K562 (cell line): ENCODE data around the gene HAUS1.

Experiments used
- ATF1 ChIP-seq, 2 experiments: fragments of 450-650 bp in 1 of 2; IDR thresholded peaks; 2 replicates each; pipeline ENCODE4 v1.6.1; 2016; ENCODE audit warnings: missing compliant biosample characterization in 1 of 2, missing genetic modification characterization in 1 of 2
- NR2C2 ChIP-seq, 2 experiments: fragments of 200-800 bp in 1 of 2; sonication (Bioruptor generic) in 1 of 2; sonication (generic) in 1 of 2; formaldehyde crosslinking in 1 of 2; IDR thresholded peaks; 2 replicates each; pipeline versions ENCODE4 v1.6.1 to v1.8.0; 2016 to 2022; ENCODE audit warnings: mild to moderate bottlenecking in 1 of 2, missing compliant biosample characterization in 1 of 2, missing genetic modification characterization in 1 of 2, missing genetic modification reagents in 1 of 2
- POLR2AphosphoS2 ChIP-seq: IDR thresholded peaks from 2 replicates; pipeline ENCODE4 v1.6.1; 2012; ENCODE audit warnings: low read length, improper control_type of control experiment
- SMAD3 ChIP-seq: fragments of 450-650 bp; formaldehyde crosslinking; conservative IDR thresholded peaks from 2 replicates; pipeline ENCODE4 v1.4.0; 2020; ENCODE audit warnings: mild to moderate bottlenecking
- ZNF121 ChIP-seq: sonication (generic); formaldehyde crosslinking; conservative IDR thresholded peaks from 2 replicates; pipeline ENCODE4 v1.8.0; 2022; ENCODE audit warnings: missing genetic modification reagents
- ZNF354B ChIP-seq: fragments of 250-450 bp; sonication (Bioruptor Pico); IDR thresholded peaks from 2 replicates; pipeline ENCODE4 v1.4.0; 2020

GRCh38 chr18:46096651-46097300, 7.4 kb upstream of the HAUS1 start:
- TF ChIP-seq ATF1 (CRISPR knock-in tag; IDR thresholded peaks at IDR 0.05) (no peak), ATF1 (tag; IDR thresholded peaks at IDR 0.05) (no peak), ZNF121 (CRISPR knock-in tag) (no peak), POLR2AphosphoS2 (no peak), NR2C2 (CRISPR knock-in tag; IDR thresholded peaks at IDR 0.05) (no peak), NR2C2 (tag; IDR thresholded peaks at IDR 0.05) (no peak), SMAD3 (no peak), ZNF354B (CRISPR knock-in tag) (no peak)
